Right lobe of liver (tissue), 6 donors: ENCODE results near the gene CDC42EP5. TPM values are rescaled to one million over a fixed set of nuclear protein-coding genes. Genes with fewer than 3 reads are reported as not detected.

Experiments
- ATAC-seq, 4 donors: fragments of 200-7000 bp; cut with Tn5 transposase; one replicate each; pipeline ENCODE4 v1.9.1; 2020; ENCODE audit warnings: mild to moderate bottlenecking in 4 of 4, moderate library complexity in 4 of 4
- DNase-seq, 3 donors: peaks; one replicate each; pipeline ENCODE4 v3.0.0-alpha.2; 2020
- H3K27ac ChIP-seq, 3 donors: fragments of 200-600 bp; one replicate each; pipeline ENCODE4 v1.8.0; 2022
- H3K27me3 ChIP-seq, 2 donors: fragments of 200-600 bp; one replicate each; pipeline ENCODE4 v1.8.0; 2022
- H3K36me3 ChIP-seq, 4 donors: fragments of 200-600 bp; sonication (generic) in 1 of 4; one replicate each; pipeline versions ENCODE4 v1.5.1 to v1.8.0; 2017 to 2022; ENCODE audit warnings: control low read depth in 1 of 4
- H3K4me1 ChIP-seq, 4 donors: fragments of 200-600 bp; sonication (generic) in 1 of 4; one replicate each; pipeline versions ENCODE4 v1.5.1 to v1.8.0; 2017 to 2022; ENCODE audit warnings: control low read depth in 1 of 4
- H3K4me3 ChIP-seq, 3 donors: fragments of 200-600 bp; one replicate each; pipeline ENCODE4 v1.8.0; 2022
- H3K9me3 ChIP-seq, 4 donors: fragments of 200-600 bp; sonication (generic) in 1 of 4; one replicate each; pipeline versions ENCODE4 v1.5.1 to v1.8.0; 2017 to 2022; ENCODE audit warnings: control low read depth in 1 of 4
- CTCF ChIP-seq, 4 donors: fragments of 200-600 bp in 3 of 4; fragments of 450-650 bp in 1 of 4; IDR thresholded peaks; one replicate each; pipeline versions ENCODE4 v1.5.1 to v1.8.0; 2016 to 2022; ENCODE audit warnings: antibody characterized with exemption in 4 of 4, mild to moderate bottlenecking in 2 of 4
- POLR2A ChIP-seq: fragments of 450-650 bp; IDR thresholded peaks from one replicate; pipeline ENCODE4 v1.6.1; 2017; ENCODE audit warnings: antibody characterized with exemption, mild to moderate bottlenecking
- WGBS: methylation state at CpG from one replicate; pipeline ENCODE4 v1.1.6; 2018; ENCODE audit warnings: low coverage, low lambda C conversion rate; ENCODE audit not compliant: insufficient coverage; ENCODE audit errors: missing lambda C conversion rate; 5-methylcytosine and 5-hydroxymethylcytosine counted together
- intact Hi-C, 2 donors: fragments of 100-400 bp; cut with DNase I; formaldehyde crosslinking; loops; one replicate each; pipeline versions ENCODE4 v1.11.2 to v1.14.1; 2022
- total RNA-seq, 6 experiments: library from RNA; depleted of rRNA in 2 of 6; stranded (reverse); fragments of >200 nt in 2 of 6; fragmentation: NEBNext Ultra II Directional in 3 of 6; extraction: Animal tissue kit (Norgen Biotek cat#: 25700) in 3 of 6; gene quantifications; one replicate each; pipeline versions ENCODE4 v1.1.0 to v1.2.4, GENCODE V29; 2016 to 2023
- donor health status: DM: no; HTN: yes; CAD: no.
- donor health status: DM: no; HTN: no; CAD: no.
- donor health status: DM: no; HTN: no; CAD: no.
- donor health status: DM: no; HTN: yes; CAD: no.
- donor health status: DM: no; HTN: yes; CAD: no.

The CDC42EP5 gene
- total RNA-seq, 6 experiments from 2014 or later = 1.3 to 3.7 (median 2.0) TPM

- peaks cover 0 to 4% of the 10 kb centered on the region in 2 donors for H3K27me3 ChIP-seq
- DNase-seq = no peak
- intact Hi-C loops = no loop called here
- H3K9me3 ChIP-seq = no peaks in the 10 kb centered on the region
- no peak overlapping the region for H3K27ac ChIP-seq
- H3K4me1 ChIP-seq = no peaks in the 10 kb centered on the region
- no peak for TF ChIP-seq POLR2A
- no peak for TF ChIP-seq CTCF (IDR thresholded peaks at IDR 0.05)
- 54% methylated on average over 2 of the region's 2 CpGs for WGBS
- no peaks in the 10 kb centered on the region for H3K36me3 ChIP-seq
- no peak overlapping the region for H3K4me3 ChIP-seq
- ATAC-seq = no peak
Observed at GRCh38 chr19:54480051-54480450, 7.0 kb upstream of the CDC42EP5 start.

GRCh38 chr19:54478677-54479266 is 5.7 kb upstream of the CDC42EP5 start:
- Histone ChIP-seq H3K27me3 (peaks cover 0 to 4% of the 10 kb centered on the region in 2 donors), H3K4me3 (no peak overlapping the region), H3K9me3 (no peaks in the 10 kb centered on the region), H3K4me1 (no peaks in the 10 kb centered on the region), H3K27ac (no peak overlapping the region), H3K36me3 (no peaks in the 10 kb centered on the region)
- intact Hi-C loops = no loop called here
- DNase-seq (no peak), ATAC-seq (peak; percentile 37 to 55 (median 50))
- no peak for TF ChIP-seq POLR2A
- TF ChIP-seq CTCF (IDR thresholded peaks at IDR 0.05) = peak; percentile 20 to 55 (median 48)
- WGBS = 9% methylated on average over 10 of the region's 10 CpGs

GRCh38 chr19:54477650-54478049 is 4.6 kb upstream of the CDC42EP5 start:
- Histone ChIP-seq H3K27me3 (peaks cover 0 to 4% of the 10 kb centered on the region in 2 donors), H3K9me3 (no peaks in the 10 kb centered on the region), H3K36me3 (no peaks in the 10 kb centered on the region), H3K4me3 (no peak overlapping the region), H3K4me1 (no peaks in the 10 kb centered on the region), H3K27ac (no peak overlapping the region)
- peak in 3 of 4 donors; percentile 13 to 29 (median 20) for ATAC-seq
- WGBS = 56% methylated on average over 3 of the region's 3 CpGs
- intact Hi-C loops = no loop called here
- no peak for TF ChIP-seq CTCF (IDR thresholded peaks at IDR 0.05)
- no peak for TF ChIP-seq POLR2A
- DNase-seq = no peak

- Histone ChIP-seq H3K4me1 (no peaks in the 10 kb centered on the region), H3K9me3 (no peaks in the 10 kb centered on the region), H3K4me3 (no peak overlapping the region), H3K27ac (no peak overlapping the region), H3K27me3 (peaks cover 0 to 9% of the 10 kb centered on the region in 2 donors), H3K36me3 (no peaks in the 10 kb centered on the region)
- WGBS = 81% methylated on average over 6 of the region's 11 CpGs
- TF ChIP-seq POLR2A (no peak), CTCF (IDR thresholded peaks at IDR 0.05) (no peak)
- intact Hi-C loops = no loop called here
- ATAC-seq (no peak), DNase-seq (no peak)
Observed at GRCh38 chr19:54475706-54476105, 2.6 kb upstream of the CDC42EP5 start.
